K562 (cell line): ENCODE measurements around the gene GFOD1. TPM values are rescaled to one million over a fixed set of nuclear protein-coding genes. Genes with fewer than 3 reads are reported as not detected.

Source experiments
- CBFB ChIP-seq: sonication (generic); formaldehyde crosslinking; IDR thresholded peaks from 2 replicates; pipeline ENCODE4 v1.4.0; 2020; ENCODE audit warnings: mild to moderate bottlenecking, missing genetic modification reagents
- ERF ChIP-seq: fragments of 450-650 bp; formaldehyde crosslinking; IDR thresholded peaks from 2 replicates; pipeline ENCODE4 v1.4.0; 2020; ENCODE audit warnings: mild to moderate bottlenecking, mixed read lengths
- FOXJ3 ChIP-seq: sonication (generic); formaldehyde crosslinking; IDR thresholded peaks from 2 replicates; pipeline ENCODE4 v1.4.0; 2020; ENCODE audit warnings: mild to moderate bottlenecking, missing genetic modification reagents
- FOXK1 ChIP-seq: sonication (generic); formaldehyde crosslinking; IDR thresholded peaks from 2 replicates; pipeline ENCODE4 v1.8.0; 2022; ENCODE audit warnings: missing genetic modification reagents, mild to moderate bottlenecking, borderline replicate concordance
- FOXM1 ChIP-seq, 2 experiments: fragments of 450-650 bp in 1 of 2; sonication (generic) in 1 of 2; formaldehyde crosslinking in 1 of 2; IDR thresholded peaks; 2 replicates each; pipeline versions ENCODE4 v1.6.1 to v1.9.0; 2017 to 2022; ENCODE audit warnings: low read depth in 2 of 2, mild to moderate bottlenecking in 2 of 2, missing genetic modification reagents in 1 of 2, moderate library complexity in 1 of 2
- HNRNPL ChIP-seq: fragments of 200-400 bp; formaldehyde crosslinking; IDR thresholded peaks from 2 replicates; pipeline ENCODE4 v1.6.1; 2017; ENCODE audit warnings: low read depth, mild to moderate bottlenecking, low read length
- JUND ChIP-seq, 2 experiments: IDR thresholded peaks; 2 replicates in 1 of 2; 3 replicates in 1 of 2; pipeline ENCODE4 v1.6.1; 2011; ENCODE audit warnings: borderline replicate concordance in 2 of 2, low read depth in 2 of 2, low read length in 2 of 2, improper control_type of control experiment in 1 of 2, missing biosample characterization in 1 of 2, missing genetic modification characterization in 1 of 2, missing genetic modification reagents in 1 of 2
- MBD2 ChIP-seq: sonication (generic); IDR thresholded peaks from 2 replicates; pipeline ENCODE4 v1.6.1; 2016; ENCODE audit warnings: low read depth, borderline replicate concordance
- NONO ChIP-seq, 2 experiments: fragments of 200-400 bp in 1 of 2; fragments of 450-650 bp in 1 of 2; formaldehyde crosslinking in 1 of 2; IDR thresholded peaks; 2 replicates each; pipeline ENCODE4 v1.6.1; 2017; ENCODE audit warnings: low read depth in 2 of 2, mild to moderate bottlenecking in 2 of 2, moderate library complexity in 2 of 2, low read length in 1 of 2
- RAD51 ChIP-seq: fragments of 450-650 bp; IDR thresholded peaks from 2 replicates; pipeline ENCODE4 v1.7.1; 2016; ENCODE audit warnings: low read depth, mild to moderate bottlenecking, borderline replicate concordance
- SMARCE1 ChIP-seq: fragments of 450-650 bp; IDR thresholded peaks from 2 replicates; pipeline ENCODE4 v1.7.1; 2016; ENCODE audit warnings: mild to moderate bottlenecking
- TRIM28 ChIP-seq: fragments of 450-650 bp; IDR thresholded peaks from 2 replicates; pipeline ENCODE4 v1.6.1; 2017
- polyA plus RNA-seq, 8 experiments: library from polyadenylated mRNA; depleted of rRNA in 4 of 8; stranded (reverse) in 5 of 8; unstranded in 3 of 8; fragments of >200 nt; fragmentation: Nextera tagmentation in 2 of 8; fragmentation: Illumina TruSeq in 1 of 8; extraction: Ambion mirVana in 2 of 8; extraction: Trizol in 1 of 8; gene quantifications; 2 replicates each; pipeline versions ENCODE4 v1.2.1 to v1.2.3, GENCODE V29; 2011 to 2014; ENCODE audit warnings: inconsistent platforms in 1 of 8, missing spikeins in 1 of 8
- total RNA-seq, 7 experiments: library from RNA; depleted of rRNA in 6 of 7; stranded (reverse); fragments of >200 nt in 6 of 7; fragmentation: Illumina TruSeq in 2 of 7; extraction: Trizol in 2 of 7; gene quantifications; 2 replicates each; pipeline versions ENCODE4 v1.2.1 to v1.2.3, GENCODE V29; 2011 to 2021; ENCODE audit warnings: low replicate concordance in 1 of 7
- TF ChIP-seq, protein P1 (sequence below): sonication (generic); formaldehyde crosslinking; IDR thresholded peaks from 2 replicates; pipeline ENCODE4 v1.8.0; 2022; ENCODE audit warnings: mild to moderate bottlenecking, missing genetic modification reagents
- TF ChIP-seq, protein P2 (sequence below): fragments of 450-650 bp; IDR thresholded peaks from 2 replicates; pipeline ENCODE4 v1.6.1; 2017; ENCODE audit warnings: antibody characterized with exemption
- TF ChIP-seq, protein P3 (sequence below): sonication (generic); formaldehyde crosslinking; IDR thresholded peaks from 2 replicates; pipeline ENCODE4 v1.8.1; 2023; ENCODE audit warnings: mild to moderate bottlenecking, missing genetic modification reagents
- TF ChIP-seq, protein P4 (sequence below): fragments of 250-450 bp; sonication (Bioruptor Pico); IDR thresholded peaks from 2 replicates; pipeline ENCODE4 v1.4.0; 2020; ENCODE audit warnings: mild to moderate bottlenecking, moderate library complexity
- TF ChIP-seq, protein P5 (sequence below): sonication (generic); formaldehyde crosslinking; IDR thresholded peaks from 2 replicates; pipeline ENCODE4 v1.5.0; 2020; ENCODE audit warnings: missing genetic modification reagents

GFOD1 gene
- total and polyA plus RNA-seq, 9 of the 15 experiments (the other 6 are each of a cell fraction or from before 2014, with no cell fraction given), result 3.8 to 12.0 (median 8.2) TPM

DNA sequence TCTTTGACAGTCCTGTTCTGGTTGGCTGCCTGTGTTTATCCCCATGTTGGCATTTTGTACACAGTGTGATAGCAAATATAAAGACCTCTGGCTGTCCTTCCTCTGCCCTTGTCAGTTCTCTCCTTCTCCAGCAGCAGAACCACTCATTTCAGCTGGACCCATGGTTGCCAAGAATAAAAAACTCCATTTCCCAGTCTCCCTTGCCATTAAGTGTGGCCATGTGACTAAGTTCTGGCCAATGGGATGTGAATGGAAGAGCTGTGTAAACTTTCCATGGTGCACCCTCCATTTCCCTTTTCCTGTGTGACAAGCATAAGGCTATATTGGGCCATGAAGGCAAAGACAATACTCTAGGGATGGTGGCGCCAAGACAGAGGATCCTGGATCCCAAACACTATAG is 80.6 kb downstream of the GFOD1 start (continued):
- TF ChIP-seq, protein P1, sequence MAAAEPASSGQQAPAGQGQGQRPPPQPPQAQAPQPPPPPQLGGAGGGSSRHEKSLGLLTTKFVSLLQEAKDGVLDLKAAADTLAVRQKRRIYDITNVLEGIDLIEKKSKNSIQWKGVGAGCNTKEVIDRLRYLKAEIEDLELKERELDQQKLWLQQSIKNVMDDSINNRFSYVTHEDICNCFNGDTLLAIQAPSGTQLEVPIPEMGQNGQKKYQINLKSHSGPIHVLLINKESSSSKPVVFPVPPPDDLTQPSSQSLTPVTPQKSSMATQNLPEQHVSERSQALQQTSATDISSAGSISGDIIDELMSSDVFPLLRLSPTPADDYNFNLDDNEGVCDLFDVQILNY (CRISPR knock-in tag), result no peak
- TF ChIP-seq, protein P2, sequence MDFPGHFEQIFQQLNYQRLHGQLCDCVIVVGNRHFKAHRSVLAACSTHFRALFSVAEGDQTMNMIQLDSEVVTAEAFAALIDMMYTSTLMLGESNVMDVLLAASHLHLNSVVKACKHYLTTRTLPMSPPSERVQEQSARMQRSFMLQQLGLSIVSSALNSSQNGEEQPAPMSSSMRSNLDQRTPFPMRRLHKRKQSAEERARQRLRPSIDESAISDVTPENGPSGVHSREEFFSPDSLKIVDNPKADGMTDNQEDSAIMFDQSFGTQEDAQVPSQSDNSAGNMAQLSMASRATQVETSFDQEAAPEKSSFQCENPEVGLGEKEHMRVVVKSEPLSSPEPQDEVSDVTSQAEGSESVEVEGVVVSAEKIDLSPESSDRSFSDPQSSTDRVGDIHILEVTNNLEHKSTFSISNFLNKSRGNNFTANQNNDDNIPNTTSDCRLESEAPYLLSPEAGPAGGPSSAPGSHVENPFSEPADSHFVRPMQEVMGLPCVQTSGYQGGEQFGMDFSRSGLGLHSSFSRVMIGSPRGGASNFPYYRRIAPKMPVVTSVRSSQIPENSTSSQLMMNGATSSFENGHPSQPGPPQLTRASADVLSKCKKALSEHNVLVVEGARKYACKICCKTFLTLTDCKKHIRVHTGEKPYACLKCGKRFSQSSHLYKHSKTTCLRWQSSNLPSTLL, result no peak
- no peak for TF ChIP-seq FOXJ3
- peak; percentile 86 for TF ChIP-seq RAD51
- TF ChIP-seq, protein P3, sequence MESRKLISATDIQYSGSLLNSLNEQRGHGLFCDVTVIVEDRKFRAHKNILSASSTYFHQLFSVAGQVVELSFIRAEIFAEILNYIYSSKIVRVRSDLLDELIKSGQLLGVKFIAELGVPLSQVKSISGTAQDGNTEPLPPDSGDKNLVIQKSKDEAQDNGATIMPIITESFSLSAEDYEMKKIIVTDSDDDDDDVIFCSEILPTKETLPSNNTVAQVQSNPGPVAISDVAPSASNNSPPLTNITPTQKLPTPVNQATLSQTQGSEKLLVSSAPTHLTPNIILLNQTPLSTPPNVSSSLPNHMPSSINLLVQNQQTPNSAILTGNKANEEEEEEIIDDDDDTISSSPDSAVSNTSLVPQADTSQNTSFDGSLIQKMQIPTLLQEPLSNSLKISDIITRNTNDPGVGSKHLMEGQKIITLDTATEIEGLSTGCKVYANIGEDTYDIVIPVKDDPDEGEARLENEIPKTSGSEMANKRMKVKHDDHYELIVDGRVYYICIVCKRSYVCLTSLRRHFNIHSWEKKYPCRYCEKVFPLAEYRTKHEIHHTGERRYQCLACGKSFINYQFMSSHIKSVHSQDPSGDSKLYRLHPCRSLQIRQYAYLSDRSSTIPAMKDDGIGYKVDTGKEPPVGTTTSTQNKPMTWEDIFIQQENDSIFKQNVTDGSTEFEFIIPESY (CRISPR knock-in tag), result no peak
- TF ChIP-seq SMARCE1, result no peak
- TF ChIP-seq FOXM1 (IDR thresholded peaks at IDR 0.05; ENCODE audit: low read depth), result no peak
- TF ChIP-seq FOXM1 (CRISPR knock-in tag; IDR thresholded peaks at IDR 0.05; ENCODE audit: low read depth), result no peak
- TF ChIP-seq TRIM28, result no peak
- TF ChIP-seq CBFB (CRISPR knock-in tag), result no peak
- TF ChIP-seq NONO (IDR thresholded peaks at IDR 0.05; ENCODE audit: low read depth in 2 of 2, low read length in 1 of 2), result no peak
- peak; percentile 60; the same call in 1 of the 2 replicates for TF ChIP-seq MBD2
- no peak for TF ChIP-seq FOXK1
- TF ChIP-seq, protein P4, sequence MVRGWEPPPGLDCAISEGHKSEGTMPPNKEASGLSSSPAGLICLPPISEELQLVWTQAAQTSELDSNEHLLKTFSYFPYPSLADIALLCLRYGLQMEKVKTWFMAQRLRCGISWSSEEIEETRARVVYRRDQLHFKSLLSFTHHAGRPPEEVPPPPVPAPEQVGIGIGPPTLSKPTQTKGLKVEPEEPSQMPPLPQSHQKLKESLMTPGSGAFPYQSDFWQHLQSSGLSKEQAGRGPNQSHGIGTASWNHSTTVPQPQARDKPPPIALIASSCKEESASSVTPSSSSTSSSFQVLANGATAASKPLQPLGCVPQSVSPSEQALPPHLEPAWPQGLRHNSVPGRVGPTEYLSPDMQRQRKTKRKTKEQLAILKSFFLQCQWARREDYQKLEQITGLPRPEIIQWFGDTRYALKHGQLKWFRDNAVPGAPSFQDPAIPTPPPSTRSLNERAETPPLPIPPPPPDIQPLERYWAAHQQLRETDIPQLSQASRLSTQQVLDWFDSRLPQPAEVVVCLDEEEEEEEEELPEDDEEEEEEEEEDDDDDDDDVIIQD, result no peak
- TF ChIP-seq JUND (IDR thresholded peaks at IDR 0.05; ENCODE audit: borderline replicate concordance, low read depth, low read length), result no peak
- no peak for TF ChIP-seq JUND (tag; IDR thresholded peaks at IDR 0.05; ENCODE audit: borderline replicate concordance, low read depth, low read length)
- no peak for TF ChIP-seq HNRNPL
- TF ChIP-seq, protein P5, sequence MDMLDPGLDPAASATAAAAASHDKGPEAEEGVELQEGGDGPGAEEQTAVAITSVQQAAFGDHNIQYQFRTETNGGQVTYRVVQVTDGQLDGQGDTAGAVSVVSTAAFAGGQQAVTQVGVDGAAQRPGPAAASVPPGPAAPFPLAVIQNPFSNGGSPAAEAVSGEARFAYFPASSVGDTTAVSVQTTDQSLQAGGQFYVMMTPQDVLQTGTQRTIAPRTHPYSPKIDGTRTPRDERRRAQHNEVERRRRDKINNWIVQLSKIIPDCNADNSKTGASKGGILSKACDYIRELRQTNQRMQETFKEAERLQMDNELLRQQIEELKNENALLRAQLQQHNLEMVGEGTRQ (CRISPR knock-in tag), result peak; percentile 97
- no peak for TF ChIP-seq ERF
